PC-3 (cell line): ENCODE measurements around the gene ARRB2.
"Not testable (repeated sequence)": the region's sequence is repeated elsewhere in the genome, so short reads cannot be mapped to it uniquely, and the experiment has no call there.

Source experiments
- CTCF ChIP-seq: fragments of 300-600 bp; sonication (generic); conservative IDR thresholded peaks from 2 replicates; pipeline ENCODE4 v1.5.1; 2017; ENCODE audit warnings: antibody characterized with exemption, low read depth, mild to moderate bottlenecking, low read length
- EZH2 ChIP-seq: fragments of 300-600 bp; sonication (generic); IDR thresholded peaks from one replicate; pipeline ENCODE4 v1.6.1; 2017; ENCODE audit warnings: antibody characterized with exemption, mild to moderate bottlenecking, low read length; ENCODE audit not compliant: unreplicated experiment
- EZH2phosphoT487 ChIP-seq: fragments of 300-600 bp; sonication (generic); IDR thresholded peaks from 2 replicates; pipeline ENCODE4 v1.6.1; 2018; ENCODE audit warnings: mild to moderate bottlenecking, antibody characterized with exemption, low read length, borderline replicate concordance

- not testable (repeated sequence) for TF ChIP-seq CTCF, EZH2, EZH2phosphoT487
Measured at GRCh38 chr17:4714340-4715062, 4.1 kb downstream of the ARRB2 start.
